NCI-H2029 treated with DMSO at 0.1 percent for 48 hours (cell line): ENCODE results near the gene UNC45A.
A peak's percentile ranks its signal among the peaks of the same experiment; 100 is the strongest.

ENCODE experiments used
- DNase-seq: peaks from one replicate; lab custom pipeline; 2025; lab: John Stamatoyannopoulos, UW

UNC45A gene

DNA sequence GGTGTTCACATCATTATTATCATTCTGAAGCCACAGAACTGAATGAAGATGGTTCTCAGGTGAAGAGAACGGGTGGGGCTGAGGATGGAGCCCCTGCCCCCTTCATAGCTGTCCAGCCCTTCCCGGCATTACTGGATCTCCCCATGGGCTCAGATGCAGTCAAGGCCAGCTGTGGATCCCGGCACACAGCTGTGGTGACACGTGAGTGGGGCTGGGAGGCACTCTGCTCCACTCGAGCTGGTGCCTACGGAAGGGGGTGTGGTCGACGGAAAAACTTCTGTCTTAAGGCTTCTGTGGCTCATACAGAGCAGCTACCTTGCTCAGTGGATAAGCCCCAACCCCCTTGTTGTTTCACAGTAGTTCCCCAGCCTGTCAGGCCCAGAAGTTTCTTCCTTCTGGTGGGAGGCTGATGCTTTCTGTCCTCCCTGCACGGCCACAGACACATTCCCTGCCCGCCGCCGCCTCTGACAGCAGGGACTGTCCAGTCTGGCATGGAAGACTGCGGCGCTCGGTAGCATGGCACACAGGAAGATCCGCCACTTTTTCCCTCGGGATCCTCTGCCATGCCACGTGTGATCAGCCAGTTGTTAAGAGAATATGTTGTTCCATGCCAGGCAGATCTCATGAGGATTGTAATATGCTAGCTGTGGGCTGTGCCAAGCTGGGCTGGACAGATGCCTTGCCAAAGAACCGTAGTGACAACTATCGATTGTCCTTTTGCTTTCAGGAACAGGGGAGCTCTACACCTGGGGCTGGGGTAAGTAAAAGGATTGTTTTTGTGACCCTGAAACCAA is 25.4 kb downstream of the UNC45A start:
- no peak for DNase-seq

DNA sequence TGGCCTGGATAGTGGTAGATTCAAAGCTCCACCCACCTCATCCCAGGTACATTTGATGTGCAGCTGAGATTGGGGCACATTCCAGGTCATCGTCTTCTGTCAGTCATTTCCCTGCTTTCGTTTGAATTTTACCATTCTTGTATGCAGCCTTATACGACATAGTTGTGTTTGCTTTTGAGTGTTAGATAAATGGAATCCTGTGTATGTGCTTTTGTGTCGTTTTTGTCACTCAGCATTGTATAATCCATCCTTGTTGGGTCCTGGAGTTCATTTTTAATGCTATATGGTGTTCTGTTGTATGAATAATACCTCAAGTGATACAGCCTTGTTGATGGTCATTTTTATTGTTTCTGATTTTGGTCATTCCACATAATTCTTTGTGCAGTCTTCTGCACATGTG is 26.9 kb downstream of the UNC45A start:
- DNase-seq: no peak

DNA sequence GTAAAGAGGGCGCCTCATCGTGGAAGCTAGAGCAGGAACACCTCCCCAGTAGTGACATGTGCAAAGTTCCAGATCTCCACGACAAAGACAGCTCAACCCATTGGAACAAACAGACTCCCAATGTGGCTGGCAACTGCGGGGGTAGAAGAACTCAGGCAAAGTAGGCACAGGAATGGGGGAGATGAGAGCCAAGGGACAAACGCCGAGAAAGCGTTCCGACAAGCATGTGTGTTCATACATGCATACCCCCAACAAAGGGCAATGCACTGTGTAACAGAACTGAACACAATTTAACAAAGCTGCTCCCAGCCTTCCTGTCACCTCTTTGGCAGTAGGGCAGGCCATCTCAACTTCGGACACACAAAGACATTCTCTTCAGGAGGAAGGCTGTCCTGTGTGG is 31.2 kb downstream of the UNC45A start:
- no peak for DNase-seq

DNA sequence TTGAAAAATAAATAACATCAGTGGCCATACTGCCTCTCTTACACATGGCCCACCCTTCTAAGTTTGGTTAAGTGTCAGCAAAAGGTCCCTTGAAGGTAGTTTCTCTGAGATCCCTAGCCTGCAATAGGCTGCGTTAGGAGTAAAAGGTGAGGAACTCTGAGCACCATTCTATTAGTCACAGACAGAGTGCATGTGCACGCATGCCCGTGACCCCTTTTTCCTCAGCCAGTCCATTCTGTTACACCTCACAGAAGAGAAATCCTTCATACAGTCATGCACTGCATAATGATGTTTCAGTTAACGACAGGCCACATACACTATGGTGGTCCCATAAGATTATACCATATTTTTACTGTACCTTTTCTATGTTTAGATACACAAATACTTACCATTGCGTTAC is 32.1 kb downstream of the UNC45A start:
- no peak for DNase-seq

DNA sequence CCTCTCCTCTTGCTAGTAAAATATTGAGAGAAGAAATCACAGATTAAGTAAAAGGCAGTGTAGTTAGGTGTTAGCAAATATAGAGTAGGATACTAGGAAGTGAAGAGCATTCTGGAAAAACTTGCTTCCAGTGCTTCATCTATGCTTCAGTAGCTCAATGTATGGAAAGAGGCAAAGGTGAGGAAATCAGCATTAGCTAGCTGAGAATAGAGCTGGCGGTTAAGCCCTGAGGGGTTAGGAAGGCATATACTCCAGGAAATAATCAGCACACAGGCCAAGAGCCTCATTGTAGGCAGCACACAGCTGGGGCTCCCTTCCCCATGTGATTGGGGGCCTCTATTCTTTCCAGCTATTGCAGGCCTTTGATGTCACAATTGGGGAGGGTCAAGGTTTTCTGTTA is 33.3 kb downstream of the UNC45A start:
- no peak for DNase-seq

DNA sequence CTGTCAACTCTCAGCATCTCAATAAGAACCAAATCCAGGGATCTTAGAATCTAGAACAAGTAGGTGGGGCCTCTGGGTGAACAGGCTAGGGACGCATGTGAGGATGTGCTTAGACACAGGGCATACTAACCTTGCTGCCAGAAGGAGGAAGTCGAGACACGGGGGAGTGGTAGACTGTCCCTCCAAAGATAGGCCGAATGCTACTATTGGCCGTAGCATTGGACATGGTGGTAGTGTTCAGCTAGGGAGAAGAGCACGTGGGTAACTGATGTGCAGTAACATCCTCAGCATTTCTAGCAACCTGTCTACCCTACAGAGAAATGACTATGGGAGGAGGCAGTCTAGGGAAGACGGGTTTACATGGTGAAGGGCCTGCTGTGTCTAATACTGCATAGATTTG is 35.2 kb downstream of the UNC45A start:
- no peak for DNase-seq

DNA sequence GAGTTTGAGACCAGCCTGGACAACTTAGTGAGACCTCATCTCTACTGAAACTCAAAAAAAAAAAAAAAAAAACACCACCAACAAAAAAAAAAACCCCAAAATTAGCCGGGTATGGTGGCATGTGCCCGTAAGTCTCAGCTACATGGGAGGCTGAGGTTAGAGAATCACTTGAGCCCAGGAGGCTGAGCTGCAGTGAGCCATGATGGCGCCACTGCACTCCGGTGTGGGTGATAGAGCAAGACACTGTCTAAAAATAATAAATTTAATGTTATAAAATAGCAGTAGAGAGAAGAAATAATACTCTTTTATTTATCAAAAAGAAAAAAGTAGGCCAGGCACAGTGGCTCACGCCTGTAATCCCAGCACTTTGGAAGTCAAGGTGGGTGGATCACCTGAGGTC is 37.0 kb downstream of the UNC45A start:
- no peak for DNase-seq

DNA sequence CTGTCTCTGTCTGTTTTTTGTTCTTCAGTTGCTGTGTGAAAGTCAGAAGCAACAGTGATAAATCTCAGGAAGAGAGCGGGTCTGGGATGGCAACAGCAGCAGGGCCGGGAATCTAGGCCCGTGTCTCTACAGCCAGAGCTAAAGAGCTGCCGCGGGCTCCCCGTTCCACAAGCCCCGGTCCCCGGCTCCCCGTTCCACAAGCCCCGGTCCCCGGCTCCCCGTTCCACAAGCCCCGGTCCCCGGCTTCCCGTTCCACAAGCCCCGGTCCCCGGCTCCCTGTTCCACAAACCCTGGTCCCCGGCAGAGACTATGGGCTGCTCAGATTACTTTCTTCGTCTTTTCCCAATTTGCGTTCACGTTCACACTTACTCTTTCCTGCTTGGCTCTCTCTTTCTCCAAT is 39.1 kb downstream of the UNC45A start:
- DNase-seq: no peak

DNA sequence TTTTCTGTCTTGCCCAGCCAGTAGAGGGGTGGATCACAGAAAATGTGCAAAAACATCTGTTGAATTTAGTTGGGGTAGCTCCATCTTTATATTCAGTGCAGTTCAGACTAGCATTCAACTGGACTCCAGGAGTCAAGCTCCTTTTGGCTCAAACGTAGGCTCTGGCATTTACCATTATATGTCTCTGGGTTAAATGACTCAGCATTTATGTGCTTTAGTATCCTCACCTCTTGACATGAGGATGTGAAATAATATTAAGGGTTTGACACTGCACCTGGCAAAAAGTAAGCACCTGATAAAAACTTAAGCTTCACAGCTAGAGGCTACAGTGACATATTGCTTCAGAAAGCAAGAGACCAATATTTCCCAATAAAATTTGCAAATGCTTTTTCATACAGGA is 44.5 kb downstream of the UNC45A start:
- no peak for DNase-seq

DNA sequence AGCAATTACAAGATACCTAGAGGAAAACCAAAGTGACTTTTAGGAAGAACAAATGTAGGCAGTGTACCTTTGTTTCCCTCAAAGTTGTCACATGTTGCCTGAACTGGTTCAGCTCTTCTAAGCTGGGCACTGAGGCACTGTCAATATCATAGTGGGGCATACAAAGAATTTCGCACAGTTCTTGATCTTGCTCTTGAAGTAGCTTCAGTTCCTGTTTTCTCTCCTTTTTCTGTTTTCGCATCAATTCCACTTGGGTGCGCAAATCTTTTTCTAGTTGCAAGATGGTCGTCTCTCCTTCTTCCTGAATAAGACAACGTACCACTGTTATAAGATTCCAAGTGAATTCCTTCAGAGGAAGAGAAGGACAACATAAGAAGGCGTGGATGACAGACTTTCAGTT is 46.6 kb downstream of the UNC45A start:
- no peak for DNase-seq

DNA sequence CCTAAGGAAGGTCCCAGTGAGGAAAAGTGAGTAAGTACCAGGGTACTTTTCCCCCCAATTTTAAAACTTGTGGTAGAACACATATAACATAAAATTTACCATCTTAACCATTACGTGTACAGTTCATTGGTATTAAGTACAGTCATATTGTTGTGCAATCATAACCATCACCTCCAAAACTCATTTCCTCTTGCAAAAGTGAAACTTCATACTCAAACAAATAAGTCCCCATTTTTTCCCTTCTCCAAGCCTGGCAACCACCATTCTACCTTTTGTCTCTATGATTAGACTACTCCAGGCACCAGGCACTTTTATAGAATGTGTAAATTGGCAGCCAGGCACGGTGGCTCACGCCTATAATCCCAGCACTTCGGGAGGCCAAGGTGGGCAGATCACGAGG is 47.0 kb downstream of the UNC45A start:
- no peak for DNase-seq

DNA sequence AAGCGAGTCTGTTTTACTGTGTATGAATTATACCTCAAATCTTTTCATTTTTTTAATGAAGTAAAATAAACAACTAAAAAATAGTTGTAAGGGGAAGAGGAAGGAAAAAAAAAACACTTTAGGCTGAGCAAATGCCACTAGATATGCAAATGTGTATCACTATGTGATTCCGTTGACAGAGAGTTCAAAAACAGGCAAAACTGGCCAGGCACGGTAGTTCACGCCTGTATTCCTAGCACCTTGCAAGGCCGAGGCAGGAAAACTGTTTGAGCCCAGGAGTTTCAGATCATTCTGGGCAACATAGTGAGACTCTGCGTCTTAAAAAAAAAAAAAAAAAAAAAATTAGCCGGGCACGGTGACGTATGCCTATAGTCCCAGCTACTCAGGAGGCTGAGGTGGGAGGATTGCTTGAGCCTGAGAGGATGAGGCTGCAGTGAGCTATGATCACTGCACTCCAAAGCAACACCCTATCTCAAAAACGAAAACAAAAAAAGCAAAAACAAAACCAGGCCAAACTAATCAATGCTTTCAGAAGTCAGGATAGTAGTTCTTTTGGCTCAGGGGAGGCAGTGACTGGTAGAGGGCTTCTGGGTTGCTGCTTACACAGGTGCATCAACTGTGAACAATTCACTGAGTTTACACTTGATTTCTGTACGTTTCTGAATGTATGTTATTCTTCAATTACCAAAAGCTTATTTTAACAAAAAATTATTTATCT is 51.9 kb downstream of the UNC45A start:
- no peak for DNase-seq

DNA sequence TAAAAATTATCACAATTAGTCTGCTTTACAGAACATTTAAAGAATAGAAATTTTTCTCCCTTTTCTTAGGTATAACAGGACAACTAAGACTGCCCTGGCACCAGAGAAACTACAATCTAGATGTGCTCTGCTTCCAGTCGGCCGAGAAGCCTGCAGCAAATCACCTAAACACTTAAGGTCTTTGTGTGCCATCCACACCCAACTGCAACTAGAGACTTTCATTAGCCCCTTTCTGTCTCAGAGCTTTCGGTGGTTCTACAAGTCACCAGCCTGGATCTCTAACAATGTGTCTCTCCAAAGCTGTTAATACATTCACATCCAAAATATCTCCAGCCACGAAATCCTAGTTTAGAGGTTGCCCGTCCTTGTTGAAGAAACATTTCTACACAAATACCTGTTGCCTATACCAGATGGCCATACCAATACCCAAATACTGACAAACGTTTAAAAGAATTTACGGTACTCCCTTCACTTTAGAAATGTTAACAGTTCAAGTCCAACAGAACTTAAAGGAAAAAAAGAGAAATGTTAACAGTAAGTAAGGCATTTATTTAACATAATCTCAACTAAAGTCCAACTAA is 52.6 kb downstream of the UNC45A start:
- peak; percentile 18 for DNase-seq

DNA sequence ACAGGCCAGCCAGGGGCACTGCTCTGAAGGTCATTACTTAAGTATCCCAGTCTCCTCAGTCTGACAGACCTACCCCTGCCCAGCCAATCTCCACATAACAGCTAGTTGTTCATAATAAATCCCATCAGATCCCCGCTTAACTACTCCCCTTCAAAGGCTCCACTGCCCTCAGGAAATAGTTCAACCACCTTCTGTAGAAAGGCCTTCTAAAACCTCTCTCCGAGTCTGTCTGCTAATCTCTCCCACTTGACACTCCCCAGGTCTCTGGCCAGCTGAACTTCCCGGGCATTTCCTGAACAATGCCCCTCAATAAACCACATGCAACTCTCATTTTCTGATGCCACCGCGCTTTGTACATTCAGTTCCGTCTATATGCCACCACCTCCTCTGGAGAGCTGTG is 53.2 kb downstream of the UNC45A start:
- DNase-seq: no peak

DNA sequence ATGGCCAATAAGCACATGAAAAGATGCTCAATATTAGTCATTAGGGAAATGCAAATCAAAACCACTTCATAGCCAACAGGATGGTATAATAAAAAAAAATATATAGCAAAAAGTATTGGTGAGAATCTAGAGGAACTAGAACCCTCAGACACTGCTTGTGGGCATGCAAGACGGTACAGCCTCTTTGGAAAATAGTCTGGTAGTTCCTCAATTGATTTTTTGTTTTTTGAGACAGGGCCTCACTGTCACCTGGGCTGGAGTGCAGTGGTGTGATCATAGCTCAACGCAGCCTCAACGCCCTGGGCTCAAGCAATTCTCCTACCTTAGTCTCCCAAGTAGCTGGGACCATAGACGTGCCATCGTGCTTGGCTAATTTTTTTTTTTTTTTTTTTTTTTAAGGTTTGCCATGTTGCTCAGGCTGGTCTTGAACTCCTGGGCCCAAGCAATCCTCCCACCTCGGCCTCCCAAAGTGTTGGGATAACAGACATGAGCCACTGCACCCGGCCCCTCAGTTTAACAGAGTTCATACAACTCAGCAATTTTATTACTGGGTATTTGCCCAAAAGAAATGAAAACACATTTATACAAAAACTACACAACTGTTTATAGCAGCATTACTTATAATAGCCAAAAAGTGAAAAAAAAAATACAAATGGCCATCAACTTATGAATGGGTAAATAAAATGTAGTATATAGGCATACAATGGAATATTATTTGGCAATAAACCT is 54.1 kb downstream of the UNC45A start:
- DNase-seq: no peak

DNA sequence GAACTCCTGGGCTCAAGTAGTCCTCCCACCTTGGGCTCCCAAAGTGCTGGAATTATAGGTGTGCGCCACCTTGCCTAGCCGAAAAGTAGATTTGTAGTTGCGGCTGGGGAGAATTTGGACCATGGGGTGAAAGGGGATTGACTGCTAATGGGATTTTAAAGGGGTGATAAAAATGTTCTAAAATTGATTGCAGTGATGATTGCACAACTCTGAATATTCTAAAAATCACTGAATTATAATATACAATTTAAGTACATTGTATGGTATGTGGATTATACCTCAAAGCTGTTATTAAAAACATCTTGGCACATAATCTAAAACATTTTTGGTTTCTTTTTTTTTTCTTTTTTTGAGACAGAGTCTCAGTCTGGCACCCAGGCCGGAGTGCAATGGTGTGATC is 55.4 kb downstream of the UNC45A start:
- DNase-seq: no peak

DNA sequence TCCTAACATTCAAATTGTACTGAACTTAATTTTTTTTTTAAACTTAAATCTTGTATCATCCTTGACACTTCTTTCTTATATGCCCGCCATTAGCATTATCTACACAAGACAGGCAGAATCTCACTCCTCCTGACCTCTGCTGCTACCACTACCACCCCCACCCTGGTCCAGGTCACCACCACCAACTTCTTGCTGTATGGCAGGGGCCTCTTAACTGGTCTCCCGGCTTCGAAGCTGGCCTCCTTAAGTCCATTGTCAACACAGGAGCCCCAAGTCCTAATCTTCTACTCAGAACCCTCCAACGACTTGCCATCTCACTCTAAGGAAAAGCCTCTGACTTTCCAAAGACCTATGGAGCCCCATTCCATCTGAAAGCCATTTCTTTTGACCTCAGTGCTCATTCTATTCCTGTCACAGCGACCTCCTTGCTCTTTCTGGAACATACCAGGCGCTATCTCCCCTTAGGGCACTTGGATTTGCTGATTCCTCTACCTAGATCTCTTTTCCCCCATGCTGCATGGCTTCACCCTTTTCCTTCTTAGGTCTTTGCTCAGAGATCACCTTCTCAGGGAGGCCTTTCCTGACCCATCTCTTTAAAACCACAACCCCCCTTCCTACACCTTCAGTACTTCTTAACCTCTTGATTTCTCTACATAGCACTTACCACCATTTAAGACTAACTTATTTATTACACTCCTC is 56.7 kb downstream of the UNC45A start:
- DNase-seq: no peak

DNA sequence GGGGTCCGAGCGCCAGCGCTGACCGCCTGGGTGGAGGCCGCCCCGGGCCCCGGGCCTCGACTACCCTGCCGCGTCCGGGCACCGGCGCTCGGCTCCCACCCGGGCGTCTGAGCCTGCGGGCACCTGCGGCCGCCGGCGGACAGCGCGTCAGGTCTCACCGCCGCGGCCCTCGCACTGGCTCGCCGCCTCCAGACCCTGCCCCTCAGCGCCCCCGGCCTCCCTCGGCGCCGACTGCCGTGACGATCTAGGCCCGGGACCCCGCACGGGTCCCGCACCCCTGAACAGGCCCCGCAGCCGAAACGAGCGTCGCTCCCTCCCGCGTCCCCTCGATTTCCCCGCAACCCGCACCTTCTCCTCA is 59.0 kb downstream of the UNC45A start:
- no peak for DNase-seq

DNA sequence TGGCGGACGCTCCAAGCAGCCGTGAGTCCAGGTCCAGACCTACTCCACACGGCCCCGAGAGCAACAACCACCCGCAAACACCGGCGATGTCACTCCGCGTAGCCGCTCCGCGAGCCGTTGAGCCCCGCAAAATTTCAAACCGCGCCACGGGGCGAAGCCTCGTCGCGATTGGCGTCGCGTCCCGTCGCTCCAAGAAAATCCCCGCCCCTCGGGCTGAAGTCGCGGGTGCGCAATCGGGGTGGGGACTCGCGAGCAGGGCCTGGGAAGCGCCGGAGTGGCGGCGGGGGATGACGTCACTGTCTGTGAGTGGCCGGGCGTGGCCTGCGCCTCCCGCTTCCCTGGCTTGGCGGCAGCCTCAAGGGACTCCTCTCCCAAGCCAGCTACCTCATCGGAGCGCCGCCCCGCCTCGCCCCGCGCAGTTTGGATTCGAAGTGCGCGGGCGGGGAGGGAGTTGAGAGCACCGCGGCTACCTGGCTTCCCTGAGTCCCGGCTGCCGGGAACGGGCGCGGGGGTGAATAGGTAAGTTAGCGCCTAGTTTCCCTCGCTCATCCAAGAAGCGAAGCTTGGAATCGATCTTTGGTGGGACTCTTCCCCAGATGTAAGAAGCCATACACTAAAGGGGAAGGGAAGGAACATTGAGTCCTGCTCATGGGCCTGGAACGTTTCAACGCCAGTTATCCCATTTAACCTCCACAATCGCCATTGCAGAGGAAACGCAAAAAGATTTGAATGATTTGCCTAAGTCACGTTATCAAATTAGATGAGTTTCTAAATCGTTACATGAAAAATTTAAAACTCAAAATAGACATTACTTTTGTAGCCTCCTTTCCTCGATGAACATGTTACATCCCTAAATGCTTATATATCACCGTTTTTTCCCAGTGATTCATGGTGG is 59.6 kb downstream of the UNC45A start, which contains the start of gene PRC1:
Gene PRC1, minus strand, starts transcription at position 119 of the 895 bp plus-strand sequence. Its CDS starts 118 bp downstream, at position 1.
- DNase-seq: peak; percentile 21

DNA sequence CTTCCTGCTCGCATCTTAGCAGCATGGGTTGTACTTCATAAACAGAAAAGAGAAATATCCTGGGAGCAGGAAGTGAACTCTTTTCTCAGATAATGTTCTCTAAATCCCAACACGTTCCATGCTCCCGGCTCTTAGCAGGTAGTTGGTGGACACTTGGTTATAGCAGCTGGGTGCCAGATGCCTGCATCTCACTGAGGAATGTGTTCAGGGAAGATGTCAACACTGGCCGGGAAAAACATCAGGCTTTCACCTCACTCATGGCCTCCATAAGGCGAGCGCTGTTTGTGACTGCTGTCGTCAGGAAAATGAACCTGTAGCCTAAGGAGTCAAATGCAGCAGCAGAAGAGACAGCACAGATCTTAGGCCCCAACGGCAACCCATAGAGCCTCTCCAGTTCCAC is 63.7 kb downstream of the UNC45A start:
- no peak for DNase-seq

DNA sequence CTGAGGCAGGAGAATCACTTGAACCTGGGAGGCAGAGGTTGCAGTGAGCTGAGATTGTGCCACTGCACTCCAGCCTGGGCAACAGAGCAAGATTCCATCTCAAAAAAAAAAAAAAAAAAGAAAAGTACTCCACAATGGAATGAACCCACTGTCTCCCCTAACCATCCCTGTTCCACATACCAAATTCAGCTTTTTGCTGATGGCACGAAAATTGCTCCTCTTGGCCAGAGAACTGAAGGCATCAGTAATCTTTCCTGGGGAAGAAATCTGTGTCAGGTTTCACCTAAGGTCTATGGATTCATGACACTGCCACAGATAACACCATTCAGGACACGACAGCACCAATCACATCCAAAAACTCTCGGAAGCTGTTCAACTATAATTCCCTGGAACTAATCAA is 66.1 kb downstream of the UNC45A start:
- no peak for DNase-seq
